Right atrium auricular region (tissue), 2 donors: Measurements from ENCODE around the gene NOTUM. TPM values are rescaled to one million over a fixed set of nuclear protein-coding genes. Genes with fewer than 3 reads are reported as not detected.

Experiments
- DNase-seq: peaks from one replicate; pipeline ENCODE4 v3.0.0-alpha.2; 2019; ENCODE audit warnings: low spot score
- H3K27ac ChIP-seq, 2 donors: fragments of 200-600 bp; sonication (generic); 1 replicate in 1 of 2; 2 replicates in 1 of 2; pipeline ENCODE4 v1.5.1; 2016 to 2019
- H3K27me3 ChIP-seq, 2 donors: fragments of 200-600 bp; sonication (generic); one replicate each; pipeline versions ENCODE4 v1.5.1 to v1.6.0; 2017 to 2019
- H3K36me3 ChIP-seq: fragments of 200-600 bp; sonication (generic); one replicate; pipeline ENCODE4 v1.5.1; 2016
- H3K4me1 ChIP-seq, 2 donors: fragments of 200-600 bp; sonication (generic); one replicate each; pipeline versions ENCODE4 v1.5.1 to v1.6.0; 2017 to 2019
- H3K4me3 ChIP-seq, 2 donors: fragments of 200-600 bp; sonication (generic); 1 replicate in 1 of 2; 2 replicates in 1 of 2; pipeline ENCODE4 v1.5.1; 2017 to 2019; ENCODE audit warnings: mild to moderate bottlenecking in 1 of 2, moderate library complexity in 1 of 2
- H3K9me3 ChIP-seq, 2 donors: fragments of 200-600 bp; sonication (generic); one replicate each; pipeline ENCODE4 v1.5.1; 2019
- CTCF ChIP-seq, 2 donors: fragments of 200-600 bp; sonication (generic); IDR thresholded peaks; one replicate each; pipeline ENCODE4 v1.5.1; 2019; ENCODE audit warnings: antibody characterized with exemption in 2 of 2
- total RNA-seq, 2 donors: library from RNA; depleted of rRNA; stranded (reverse); fragments of >200 nt; gene quantifications; one replicate each; pipeline ENCODE4 v1.1.0, GENCODE V29; 2016

NOTUM gene
- total RNA-seq, 2 donors from 2014 or later = 0.35 TPM; not detected in 1

DNA sequence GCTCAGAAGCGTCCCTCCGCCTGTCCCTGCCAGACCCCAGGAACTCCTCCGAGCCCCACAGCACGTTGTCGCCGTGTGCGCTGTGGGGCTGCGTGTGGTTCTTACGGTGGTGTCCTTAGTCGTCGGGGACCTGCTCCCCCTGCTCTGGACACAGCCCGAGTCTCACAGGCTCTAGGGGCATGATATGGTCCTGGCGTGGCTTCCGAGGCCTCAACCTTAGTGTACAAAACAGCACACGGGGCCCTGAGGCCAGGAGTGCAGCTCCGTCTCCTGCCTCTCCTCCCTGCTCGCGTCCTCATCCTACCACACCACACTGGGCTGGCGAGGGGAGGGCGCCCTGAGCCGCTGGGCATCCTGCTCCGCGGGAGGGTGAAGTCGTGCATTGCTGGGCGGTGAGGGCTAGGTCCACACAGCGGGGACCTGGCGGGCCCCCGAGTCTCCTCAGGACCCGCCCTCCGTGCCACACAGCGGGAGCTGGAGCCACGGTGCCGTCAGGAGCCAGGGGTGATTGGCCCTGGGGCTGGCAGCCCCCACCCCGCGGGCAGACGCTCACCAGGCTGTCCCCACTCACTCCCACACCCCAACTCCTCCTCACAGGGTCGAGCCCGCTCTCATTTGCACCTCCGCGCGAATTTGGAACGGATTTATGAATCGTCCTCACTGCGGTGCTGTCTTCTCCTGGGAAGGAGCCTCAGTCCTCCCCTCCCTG, 32.3 kb downstream of the NOTUM start:
- no peak overlapping the region for H3K27ac ChIP-seq
- no peak for DNase-seq

DNA sequence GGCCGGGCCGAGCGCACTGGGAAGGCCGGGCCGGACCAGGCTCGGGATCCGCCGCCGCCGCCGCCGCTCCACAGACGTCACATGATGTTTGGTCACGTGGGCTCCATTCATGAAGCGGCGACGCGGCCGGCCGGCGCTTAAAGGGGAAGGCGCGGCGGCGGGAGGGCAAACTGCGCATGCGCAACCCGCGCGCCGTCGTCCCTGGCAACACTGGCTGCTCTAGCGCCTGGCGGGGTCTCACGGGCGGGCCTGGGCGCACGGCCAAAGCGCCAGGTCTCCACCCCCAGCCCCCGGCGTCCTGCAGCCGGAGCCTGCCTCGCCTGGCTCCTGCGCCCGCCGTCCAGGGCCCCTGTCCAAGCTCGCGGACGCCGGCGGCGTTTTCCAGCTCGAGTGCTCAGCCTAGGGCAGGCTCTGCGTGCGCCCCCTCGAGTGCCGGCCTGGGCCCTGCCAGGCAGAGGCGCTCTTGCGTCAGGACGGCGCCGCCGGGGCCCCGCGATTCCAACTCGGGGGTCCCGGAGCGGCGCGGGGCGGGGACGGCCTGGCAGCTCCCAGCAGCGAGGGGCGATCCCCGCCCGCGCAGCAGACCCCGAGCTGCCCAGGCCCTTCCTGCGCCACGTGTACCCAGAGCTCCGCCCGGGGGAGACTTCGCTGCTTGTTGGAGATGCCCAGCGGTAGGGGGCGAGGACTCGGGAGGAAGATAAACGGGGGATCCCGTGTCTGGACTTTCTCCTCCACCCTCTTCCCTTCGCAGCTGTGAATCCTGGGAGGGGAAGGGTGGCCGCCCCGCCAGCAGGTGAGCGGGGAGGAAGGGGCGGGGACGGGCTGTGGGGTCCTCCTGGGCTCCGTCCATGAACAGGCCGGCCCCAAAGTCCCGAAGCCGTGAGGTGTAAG, 33.1 kb downstream of the NOTUM start, which contains the start of gene MAFG:
TSS of gene MAFG (minus strand) at position 83 of the 891 bp plus-strand sequence. CDS start 4,550 bp downstream, outside the sequence.
- H3K9me3 ChIP-seq = no peaks in the 10 kb centered on the region
- peak; percentile 96 for DNase-seq
- H3K4me3 ChIP-seq = peak within 1 kb of the TSS; percentile 94 to 98
- peaks cover 0 to 47% of the 10 kb centered on the region in 2 donors for H3K4me1 ChIP-seq
- H3K36me3 ChIP-seq = peaks cover under 1% of the 10 kb centered on the region
- H3K27me3 ChIP-seq = no peaks in the 10 kb centered on the region
- TF ChIP-seq CTCF (IDR thresholded peaks at IDR 0.05) = peak; percentile 16 to 64
- H3K27ac ChIP-seq = peak within 1 kb of the TSS; percentile 94 to 98

More for the DNA sequence above, 32.3 kb downstream of the NOTUM start:
- no peaks in the 10 kb centered on the region for H3K27me3 ChIP-seq
- H3K9me3 ChIP-seq = no peaks in the 10 kb centered on the region
- H3K4me1 ChIP-seq = peaks cover 0 to 39% of the 10 kb centered on the region in 2 donors
- no peak for TF ChIP-seq CTCF (IDR thresholded peaks at IDR 0.05)
- peak overlapping the region; percentile 94 to 98 for H3K4me3 ChIP-seq
- H3K36me3 ChIP-seq = no peaks in the 10 kb centered on the region

DNA sequence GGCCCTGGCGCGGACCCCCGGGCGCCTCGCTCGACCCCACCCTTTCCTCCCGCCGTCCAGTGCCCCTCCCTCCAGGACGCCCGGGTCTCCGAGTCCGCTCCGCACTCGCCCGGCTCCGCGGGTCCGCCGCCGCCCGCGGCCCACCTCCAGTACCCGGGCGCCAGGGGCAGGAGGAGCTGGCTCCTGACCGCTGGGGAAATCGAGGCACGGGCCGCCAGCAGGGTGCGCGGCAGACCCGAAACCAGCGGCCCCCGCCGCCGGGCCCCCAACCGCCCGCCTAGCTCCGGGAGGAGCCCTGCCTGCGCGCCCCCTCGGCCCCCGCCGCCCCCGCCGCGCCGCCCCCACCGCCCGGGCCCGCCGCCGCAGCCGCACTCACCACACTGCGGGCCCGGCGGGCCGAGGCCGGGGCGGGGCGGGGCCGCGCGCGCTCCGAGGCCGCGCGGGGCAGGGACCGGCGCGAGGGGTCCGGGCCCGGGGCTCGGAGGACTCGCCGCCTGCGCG, 33.8 kb downstream of the NOTUM start:
- Histone ChIP-seq H3K4me3 (peak overlapping the region; percentile 94 to 98), H3K36me3 (peaks cover 7% of the 10 kb centered on the region), H3K9me3 (no peaks in the 10 kb centered on the region), H3K27ac (peak overlapping the region; percentile 94 to 98), H3K27me3 (no peaks in the 10 kb centered on the region), H3K4me1 (peaks cover 0 to 54% of the 10 kb centered on the region in 2 donors)
- no peak for TF ChIP-seq CTCF (IDR thresholded peaks at IDR 0.05)
- no peak for DNase-seq

DNA sequence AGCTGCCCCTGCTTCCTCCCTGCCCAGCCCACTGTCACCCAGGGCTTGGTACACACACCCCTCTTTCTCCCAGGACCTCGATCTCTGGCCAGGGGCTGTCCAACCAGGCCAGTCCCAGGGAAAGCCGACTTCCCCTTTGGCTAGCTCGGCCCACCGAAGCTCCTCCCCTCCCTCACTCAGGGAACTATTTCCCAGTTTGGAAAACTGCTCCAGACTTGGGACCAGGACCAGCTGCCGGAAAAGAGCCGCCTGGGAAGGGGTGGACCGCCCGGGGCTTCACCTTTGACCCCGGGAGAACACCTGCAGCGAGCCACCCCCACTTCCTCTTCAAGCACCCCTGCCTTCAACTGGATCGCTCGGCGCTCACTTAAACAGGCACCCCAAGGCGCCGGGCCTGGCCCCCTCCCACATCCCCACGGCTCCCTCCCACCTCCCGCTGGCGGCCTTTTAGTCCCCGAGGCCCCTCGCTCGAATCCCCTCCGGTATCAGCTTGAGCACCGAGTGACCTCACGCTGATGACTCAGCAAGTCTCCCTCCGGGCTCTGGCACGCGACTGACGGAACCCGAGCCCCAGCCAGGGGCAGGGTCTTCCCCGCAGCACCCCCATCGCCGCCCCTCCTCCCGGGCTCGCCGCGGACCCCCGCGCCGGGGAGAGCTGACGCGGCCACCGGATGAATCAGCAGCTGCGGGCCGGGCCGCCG, 34.4 kb downstream of the NOTUM start:
- peaks cover 0 to 60% of the 10 kb centered on the region in 2 donors for H3K4me1 ChIP-seq
- peak; percentile 89 for DNase-seq

More for the DNA sequence above, 34.4 kb downstream of the NOTUM start:
- no peak for TF ChIP-seq CTCF (IDR thresholded peaks at IDR 0.05)
- H3K27ac ChIP-seq = peak overlapping the region; percentile 94 to 98
- no peaks in the 10 kb centered on the region for H3K27me3 ChIP-seq
- H3K36me3 ChIP-seq = peaks cover 11% of the 10 kb centered on the region
- H3K4me3 ChIP-seq = peak overlapping the region; percentile 94 to 98
- no peaks in the 10 kb centered on the region for H3K9me3 ChIP-seq
